H1 (cell line): ENCODE measurements around the gene ZNF888. TPM values are rescaled to one million over a fixed set of nuclear protein-coding genes. Genes with fewer than 3 reads are reported as not detected.
A peak's percentile ranks its signal among the peaks of the same experiment; 100 is the strongest.

ENCODE experiments used
- CTCF ChIA-PET: fragments of 300-600 bp; sonication (Branson Sonifier 250); formaldehyde crosslinking; loops from one replicate; lab custom pipeline; 2021; ENCODE audit not compliant: partially characterized antibody; lab: Charles Lee
- POLR2A ChIA-PET: fragments of 300-600 bp; sonication (Branson Sonifier 250); formaldehyde crosslinking; loops from one replicate; lab custom pipeline; 2021; ENCODE audit warnings: inconsistent platforms; ENCODE audit not compliant: partially characterized antibody; lab: Charles Lee
- DNase-seq, 2 experiments: peaks; one replicate each; pipeline versions ENCODE4 v3.0.0 to v3.0.0-alpha.2; 2010 to 2022; ENCODE audit warnings: low spot score in 2 of 2, low read depth in 1 of 2, mixed read lengths in 1 of 2
- FAIRE-seq: peaks from 2 replicates; lab custom pipeline; 2011; peaks lifted over from hg19 to GRCh38; lab: Jason Lieb, UNC
- H2AFZ ChIP-seq: 2 replicates; pipeline ENCODE4 v1.8.1; 2012; ENCODE audit warnings: low read length, inconsistent platforms
- H2AK5ac ChIP-seq: 2 replicates; pipeline ENCODE4 v1.6.1; 2013; ENCODE audit warnings: low read depth, low read length
- H2BK120ac ChIP-seq: replicated peaks from 2 replicates; pipeline ENCODE3; 2013; ENCODE audit warnings: low read depth, low read length, inconsistent platforms
- H2BK12ac ChIP-seq: 2 replicates; pipeline ENCODE4 v1.6.1; 2013; ENCODE audit warnings: low read depth, low read length
- H2BK15ac ChIP-seq: 2 replicates; pipeline ENCODE4 v1.6.1; 2013; ENCODE audit warnings: low read length
- H2BK20ac ChIP-seq: 2 replicates; pipeline ENCODE4 v1.6.1; 2013; ENCODE audit warnings: low read length
- H2BK5ac ChIP-seq: 2 replicates; pipeline ENCODE4 v1.6.1; 2013; ENCODE audit warnings: low read depth, low read length
- H3K14ac ChIP-seq: 2 replicates; pipeline ENCODE4 v1.6.1; 2013; ENCODE audit warnings: inconsistent platforms; ENCODE audit not compliant: insufficient read length
- H3K18ac ChIP-seq: 2 replicates; pipeline ENCODE4 v1.6.1; 2013; ENCODE audit warnings: low read length; ENCODE audit errors: extremely low read depth
- H3K23ac ChIP-seq: 2 replicates; pipeline ENCODE4 v1.6.1; 2013; ENCODE audit warnings: inconsistent platforms; ENCODE audit not compliant: insufficient read length
- H3K23me2 ChIP-seq: 2 replicates; pipeline ENCODE4 v1.6.1; 2013; ENCODE audit warnings: low read depth, low read length
- H3K27ac ChIP-seq: 2 replicates; pipeline ENCODE4 v1.6.1; 2011; ENCODE audit warnings: low read depth, low read length, inconsistent platforms
- H3K27me3 ChIP-seq, 4 experiments: replicated peaks in 1 of 4; 1 replicate in 1 of 4; 2 replicates in 3 of 4; pipeline versions ENCODE4 v1.6.1 to v1.8.1; 2011 to 2013; ENCODE audit warnings: low read length in 3 of 4, mild to moderate bottlenecking in 3 of 4, inconsistent platforms in 2 of 4, mixed read lengths in 2 of 4, moderate library complexity in 1 of 4; ENCODE audit not compliant: control insufficient read depth in 3 of 4, insufficient read depth in 3 of 4; ENCODE audit errors: extremely low read depth in 1 of 4
- H3K36me3 ChIP-seq, 4 experiments: 2 replicates each; pipeline versions ENCODE4 v1.6.1 to v1.8.1; 2011 to 2013; ENCODE audit warnings: mild to moderate bottlenecking in 4 of 4, low read length in 3 of 4, moderate library complexity in 2 of 4, control low read depth in 1 of 4, inconsistent platforms in 1 of 4; ENCODE audit not compliant: insufficient read depth in 4 of 4, control insufficient read depth in 2 of 4
- H3K4ac ChIP-seq: replicated peaks from 2 replicates; pipeline ENCODE3; 2013; ENCODE audit warnings: low read length, low read depth, mixed read lengths, inconsistent platforms; ENCODE audit not compliant: insufficient read length
- H3K4me1 ChIP-seq, 4 experiments: replicated peaks in 1 of 4; 1 replicate in 1 of 4; 2 replicates in 3 of 4; pipeline versions ENCODE4 v1.6.1 to v1.8.1; 2011 to 2013; ENCODE audit warnings: low read length in 3 of 4, inconsistent platforms in 2 of 4, mixed read lengths in 1 of 4; ENCODE audit not compliant: insufficient read depth in 4 of 4, control insufficient read depth in 3 of 4
- H3K4me2 ChIP-seq, 2 experiments: 2 replicates each; pipeline versions ENCODE4 v1.6.1 to v1.8.1; 2011 to 2013; ENCODE audit warnings: low read depth in 2 of 2, low read length in 2 of 2, control low read depth in 1 of 2, inconsistent platforms in 1 of 2, mild to moderate bottlenecking in 1 of 2; ENCODE audit not compliant: insufficient read depth in 1 of 2
- H3K4me3 ChIP-seq, 4 experiments: fragments of 200-600, 300-600 bp in 1 of 4; sonication (generic), shearing (Covaris generic), sonication (Bioruptor Twin) in 1 of 4; 2 replicates each; pipeline versions ENCODE4 v1.5.1 to v1.8.1; 2011 to 2016; ENCODE audit warnings: low read length in 4 of 4, low read depth in 3 of 4, control low read depth in 2 of 4, inconsistent platforms in 2 of 4, mild to moderate bottlenecking in 2 of 4, mixed read lengths in 1 of 4, moderate library complexity in 1 of 4; ENCODE audit not compliant: insufficient read depth in 2 of 4; ENCODE audit errors: extremely low read depth in 1 of 4
- H3K56ac ChIP-seq: replicated peaks from 2 replicates; pipeline ENCODE3; 2013; ENCODE audit warnings: low read depth, mild to moderate bottlenecking, mixed read lengths, low read length, inconsistent platforms; ENCODE audit not compliant: insufficient read length
- H3K79me1 ChIP-seq: 2 replicates; pipeline ENCODE4 v1.6.1; 2013; ENCODE audit warnings: low read depth, low read length, control low read depth
- H3K79me2 ChIP-seq, 2 experiments: 2 replicates each; pipeline versions ENCODE4 v1.6.1 to v1.8.1; 2012 to 2013; ENCODE audit warnings: low read length in 2 of 2, mild to moderate bottlenecking in 2 of 2, inconsistent platforms in 1 of 2; ENCODE audit not compliant: insufficient read depth in 2 of 2, control insufficient read depth in 1 of 2
- H3K9ac ChIP-seq, 4 experiments: replicated peaks in 1 of 4; 1 replicate in 1 of 4; 2 replicates in 3 of 4; pipeline versions ENCODE4 v1.6.1 to v1.8.1; 2011 to 2013; ENCODE audit warnings: low read depth in 3 of 4, low read length in 3 of 4, control low read depth in 2 of 4, mild to moderate bottlenecking in 2 of 4, moderate library complexity in 2 of 4, inconsistent platforms in 1 of 4; ENCODE audit errors: extremely low read depth in 1 of 4
- H3K9me3 ChIP-seq, 2 experiments: 2 replicates each; pipeline versions ENCODE4 v1.6.1 to v1.8.1; 2012 to 2013; ENCODE audit warnings: mild to moderate bottlenecking in 2 of 2, moderate library complexity in 2 of 2, control low read depth in 1 of 2, inconsistent platforms in 1 of 2, low read depth in 1 of 2, low read length in 1 of 2, mixed read lengths in 1 of 2; ENCODE audit not compliant: insufficient read depth in 2 of 2
- H4K20me1 ChIP-seq, 2 experiments: replicated peaks in 1 of 2; 2 replicates each; pipeline versions ENCODE3 to v1.8.1; 2011 to 2013; ENCODE audit warnings: inconsistent platforms in 2 of 2, low read length in 2 of 2, mild to moderate bottlenecking in 1 of 2; ENCODE audit not compliant: insufficient read depth in 2 of 2, control insufficient read depth in 1 of 2
- H4K5ac ChIP-seq: 2 replicates; pipeline ENCODE4 v1.6.1; 2013; ENCODE audit warnings: low read length, low read depth, mixed read lengths, inconsistent platforms; ENCODE audit not compliant: insufficient read length
- H4K8ac ChIP-seq: 2 replicates; pipeline ENCODE4 v1.8.0; 2013; ENCODE audit warnings: mild to moderate bottlenecking, moderate library complexity, low read length, inconsistent platforms; ENCODE audit not compliant: insufficient read depth; ENCODE audit errors: extremely low read depth
- H4K91ac ChIP-seq: replicated peaks from 2 replicates; pipeline ENCODE3; 2013; ENCODE audit warnings: low read length, mixed read lengths, inconsistent platforms; ENCODE audit not compliant: insufficient read length
- BACH1 ChIP-seq: IDR thresholded peaks from 2 replicates; pipeline ENCODE4 v1.6.1; 2012; ENCODE audit warnings: low read length, improper control_type of control experiment
- BRCA1 ChIP-seq: IDR thresholded peaks from 2 replicates; pipeline ENCODE4 v1.6.1; 2012; ENCODE audit warnings: low read depth, low read length, improper control_type of control experiment
- CBX5 ChIP-seq: fragments of 300-800, 300-1000 bp; sonication (generic); IDR thresholded peaks from 2 replicates; pipeline ENCODE4 v1.7.1; 2016; ENCODE audit warnings: antibody characterized with exemption, low read length, low read depth
- CBX8 ChIP-seq: fragments of 300-800, 300-1000 bp; sonication (generic); IDR thresholded peaks from 2 replicates; pipeline ENCODE4 v1.7.1; 2016; ENCODE audit warnings: low read depth, low read length, borderline replicate concordance
- EGR1 ChIP-seq: IDR thresholded peaks from 2 replicates; pipeline ENCODE4 v1.6.1; 2011; ENCODE audit warnings: low read depth, low read length, borderline replicate concordance
- EP300 ChIP-seq, 2 experiments: IDR thresholded peaks; 1 replicate in 1 of 2; 2 replicates in 1 of 2; pipeline ENCODE4 v1.6.1; 2011 to 2012; ENCODE audit warnings: low read depth in 2 of 2, low read length in 2 of 2, mild to moderate bottlenecking in 2 of 2, borderline replicate concordance in 1 of 2, inconsistent platforms in 1 of 2, moderate library complexity in 1 of 2
- POU5F1 ChIP-seq: IDR thresholded peaks from 2 replicates; pipeline ENCODE4 v1.6.1; 2011; ENCODE audit warnings: low read depth, mild to moderate bottlenecking, low read length, moderate library complexity
- RAD21 ChIP-seq, 2 experiments: IDR thresholded peaks in 1 of 2; conservative IDR thresholded peaks in 1 of 2; 2 replicates each; pipeline ENCODE4 v1.6.1; 2011; ENCODE audit warnings: low read depth in 2 of 2, low read length in 2 of 2, improper control_type of control experiment in 1 of 2, inconsistent platforms in 1 of 2, mild to moderate bottlenecking in 1 of 2, moderate library complexity in 1 of 2
- RNF2 ChIP-seq: fragments of 200-900, 300-1000 bp; sonication (generic); IDR thresholded peaks from 2 replicates; pipeline ENCODE4 v1.7.1; 2016; ENCODE audit warnings: borderline replicate concordance, low read depth, mild to moderate bottlenecking, antibody characterized with exemption, low read length; ENCODE audit not compliant: poor library complexity, severe bottlenecking; ENCODE audit errors: missing control alignments
- RXRA ChIP-seq: IDR thresholded peaks from 2 replicates; pipeline ENCODE4 v1.6.1; 2011; ENCODE audit warnings: low read depth, mild to moderate bottlenecking, low read length, moderate library complexity; ENCODE audit not compliant: insufficient read depth
- WGBS, 2 experiments: shearing (Covaris generic) in 1 of 2; methylation state at CpG; one replicate each; pipeline versions ENCODE4 v1.1.6 to v1.1.7; 2013 to 2015; ENCODE audit warnings: low lambda C conversion rate in 2 of 2, mixed read lengths in 2 of 2, inconsistent platforms in 1 of 2, low coverage in 1 of 2, missing lambda C conversion rate in 1 of 2; ENCODE audit not compliant: insufficient replicate concordance in 2 of 2, insufficient coverage in 1 of 2, insufficient read length in 1 of 2; ENCODE audit errors: extremely low coverage in 1 of 2, missing lambda C conversion rate in 1 of 2; 5-methylcytosine and 5-hydroxymethylcytosine counted together
- polyA plus RNA-seq, 7 experiments: library from polyadenylated mRNA; depleted of rRNA in 3 of 7; stranded (reverse) in 5 of 7; unstranded in 2 of 7; fragments of >200 nt in 5 of 7; fragments of 200-250 nt in 2 of 7; gene quantifications; 1 replicate in 5 of 7; 2 replicates in 1 of 7; 4 replicates in 1 of 7; pipeline versions ENCODE4 v1.2.1 to v1.2.3, GENCODE V29; 2011 to 2013; ENCODE audit warnings: missing spikeins in 2 of 7, mixed read lengths in 2 of 7
- total RNA-seq: library from RNA; stranded (reverse); fragmentation: NEBNext Ultra II Directional; extraction: Animal tissue kit (Norgen Biotek cat#: 25700); gene quantifications from 2 replicates; pipeline ENCODE4 v1.2.1, GENCODE V29; 2021
- TF ChIP-seq, protein P1 (sequence below): IDR thresholded peaks from 2 replicates; pipeline ENCODE4 v1.6.1; 2011; ENCODE audit warnings: low read depth, mild to moderate bottlenecking, low read length; ENCODE audit not compliant: insufficient read depth

ZNF888 gene
- total and polyA plus RNA-seq, 2 of the 8 experiments (the other 6 are each of a cell fraction or from before 2014, with no cell fraction given), result 1.1 to 8.6 TPM

DNA sequence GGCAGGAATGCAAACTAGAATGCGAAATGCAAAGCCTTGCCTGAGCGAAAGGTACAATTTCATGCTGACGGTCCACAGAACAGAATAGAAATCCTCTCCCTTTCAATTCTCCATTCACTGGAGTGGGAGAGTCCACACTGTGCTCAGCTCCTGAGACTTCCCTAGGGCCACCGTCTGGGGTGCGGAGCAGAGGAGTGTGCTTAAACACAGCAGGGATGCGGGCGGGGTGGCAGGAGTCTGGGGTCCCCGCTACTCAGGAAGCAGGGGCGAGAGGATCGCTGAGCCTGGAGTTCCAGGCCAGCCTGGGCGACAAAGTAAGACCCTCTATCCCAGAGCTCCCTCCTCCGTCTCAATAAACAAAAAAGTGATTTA lies 40.0 kb upstream of the ZNF888 start:
- H3K4ac ChIP-seq, result no peak overlapping the region
- DNase-seq (peak in 1 of 2 experiments; percentile 66), FAIRE-seq (no peak)
- peak overlapping the region; percentile 84 for H2AFZ ChIP-seq
- H3K9ac ChIP-seq, result peak overlapping the region in 3 of 4 experiments; percentile 22 to 84 (median 25); a peak in 5 of 7 replicates
- peak overlapping the region; percentile 72 to 89 (median 80) for H3K4me3 ChIP-seq
- peaks cover 5% of the 10 kb centered on the region; the same call in 1 of the 2 replicates for H3K79me1 ChIP-seq
- H3K27me3 ChIP-seq, result no peaks in the 10 kb centered on the region
- H2BK12ac ChIP-seq, result no peak overlapping the region
- peak overlapping the region; percentile 66 for H4K91ac ChIP-seq
- CTCF ChIA-PET, result interaction anchor here (0.8 to 1.6 kb wide), 5 partner anchors 16 to 82 kb away, joined by 4 to 6 read pairs (median 4); partner anchors contain the start of gene ERVV-2
- no peak overlapping the region for H2AK5ac ChIP-seq
- peak overlapping the region; percentile 91 for H3K18ac ChIP-seq
- H2BK15ac ChIP-seq, result peak overlapping the region; percentile 61; the same call in 1 of the 2 replicates
- peaks cover 3% of the 10 kb centered on the region for H3K23me2 ChIP-seq
- peaks cover 0 to 6% of the 10 kb centered on the region in 2 experiments; a peak in 1 of 4 replicates for H3K9me3 ChIP-seq
- H3K56ac ChIP-seq, result peak overlapping the region; percentile 47
- H3K79me2 ChIP-seq, result peaks cover 0 to 25% of the 10 kb centered on the region in 2 experiments; a peak in 2 of 4 replicates
- H2BK120ac ChIP-seq, result peak overlapping the region; percentile 58
- H3K4me2 ChIP-seq, result peak overlapping the region; percentile 90 to 97
- peaks cover 0 to 2% of the 10 kb centered on the region in 2 experiments for H4K20me1 ChIP-seq
- peaks cover 0 to 8% (median 0%) of the 10 kb centered on the region in 4 experiments; a peak in 3 of 8 replicates for H3K36me3 ChIP-seq
- POLR2A ChIA-PET, result interaction anchor here (1.1 to 2.3 kb wide), 10 partner anchors 10 to 67 kb away, joined by 3 to 16 read pairs (median 4); partner anchors contain the start of gene ZNF320
- no peak overlapping the region for H3K23ac ChIP-seq
- H4K5ac ChIP-seq, result peak overlapping the region; percentile 45
- H2BK20ac ChIP-seq, result no peak overlapping the region
- H4K8ac ChIP-seq, result no peak overlapping the region
- H3K14ac ChIP-seq, result no peak overlapping the region
- 4% methylated on average over 12 of the region's 12 CpGs; no CpG with 5 or more reads in 1 of the 2 experiments for WGBS, 2 experiments
- H3K4me1 ChIP-seq, result peaks cover 0 to 7% (median under 1%) of the 10 kb centered on the region in 4 experiments; a peak in 2 of 7 replicates
- 0 out of 2 replicates have a peak overlapping the region, but pooled peaks have one; percentile 43 for H3K27ac ChIP-seq
- H2BK5ac ChIP-seq, result peak overlapping the region; percentile 92; the same call in 1 of the 2 replicates
- TF ChIP-seq RAD21 (IDR thresholded peaks at IDR 0.05 in 1 of 2, conservative IDR thresholded peaks at IDR 0.05 in 1 of 2; ENCODE audit: low read depth in 2 of 2, low read length in 2 of 2) (peak; percentile 15 to 35; a peak in 3 of 4 replicates), EGR1 (no peak), EP300 (IDR thresholded peaks at IDR 0.05; ENCODE audit: borderline replicate concordance in 1 of 2, low read depth in 2 of 2, low read length in 2 of 2) (no peak), BACH1 (0 out of 2 replicates have a peak, but pooled peaks have one; percentile 13), POU5F1 (no peak), RXRA (no peak), CBX5 (no peak), RNF2 (no peak), CBX8 (no peak), BRCA1 (no peak)
- TF ChIP-seq, protein P1, sequence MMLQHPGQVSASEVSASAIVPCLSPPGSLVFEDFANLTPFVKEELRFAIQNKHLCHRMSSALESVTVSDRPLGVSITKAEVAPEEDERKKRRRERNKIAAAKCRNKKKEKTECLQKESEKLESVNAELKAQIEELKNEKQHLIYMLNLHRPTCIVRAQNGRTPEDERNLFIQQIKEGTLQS, result no peak
